Stimulated activated CD4-positive, alpha-beta T cell treated with anti-CD3 and anti-CD28 coated beads, Interleukin-12 subunit alpha, Interleukin-12 subunit beta, amount 100 ng/mL, for 4 hours (primary cell): ENCODE results near the gene SNAPC2.
"Not testable (repeated sequence)": the region's sequence is repeated elsewhere in the genome, so short reads cannot be mapped to it uniquely, and the experiment has no call there.

ENCODE experiments used
- DNase-seq: peaks from one replicate; pipeline ENCODE4 v3.0.0-alpha.2; 2020

SNAPC2 gene

GRCh38 chr19:7888826-7889217 is 31.3 kb upstream of the SNAPC2 start:
- DNase-seq, result no peak

DNA sequence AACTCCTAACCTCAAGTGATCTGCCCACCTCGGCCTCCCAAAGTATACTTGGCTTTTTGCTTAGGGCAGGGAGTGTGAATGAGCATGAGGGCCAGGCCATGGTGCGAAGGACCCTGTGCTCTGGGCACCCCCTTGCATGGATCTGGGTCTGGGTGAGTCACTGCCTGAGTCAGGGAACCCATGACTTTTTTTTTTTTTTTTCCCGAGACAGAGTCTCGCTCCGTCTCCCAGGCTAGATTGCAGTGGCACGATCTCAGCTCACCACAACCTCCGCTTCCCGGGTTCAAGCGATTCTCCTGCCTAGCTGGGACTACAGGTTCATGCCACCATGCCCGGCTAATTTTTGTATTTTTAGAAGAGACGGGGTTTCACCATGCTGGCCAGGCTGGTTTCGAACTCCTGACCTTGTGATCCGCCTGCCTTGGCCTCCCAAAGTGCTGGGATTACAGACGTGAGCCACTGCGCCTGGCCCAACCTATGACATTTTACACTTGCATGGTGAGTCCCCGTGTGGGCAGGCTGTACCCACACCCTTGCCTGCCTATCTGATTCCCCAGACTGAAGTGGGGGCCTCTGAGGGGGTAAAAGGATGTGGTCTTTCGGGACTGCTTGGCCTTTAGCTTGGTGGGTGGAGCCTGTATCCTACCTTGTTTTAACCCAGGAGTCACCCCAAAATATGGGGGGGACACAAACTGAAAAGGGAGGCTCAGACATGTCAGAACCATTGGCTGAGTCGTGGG is 26.6 kb upstream of the SNAPC2 start:
- DNase-seq, result not testable (repeated sequence)

DNA sequence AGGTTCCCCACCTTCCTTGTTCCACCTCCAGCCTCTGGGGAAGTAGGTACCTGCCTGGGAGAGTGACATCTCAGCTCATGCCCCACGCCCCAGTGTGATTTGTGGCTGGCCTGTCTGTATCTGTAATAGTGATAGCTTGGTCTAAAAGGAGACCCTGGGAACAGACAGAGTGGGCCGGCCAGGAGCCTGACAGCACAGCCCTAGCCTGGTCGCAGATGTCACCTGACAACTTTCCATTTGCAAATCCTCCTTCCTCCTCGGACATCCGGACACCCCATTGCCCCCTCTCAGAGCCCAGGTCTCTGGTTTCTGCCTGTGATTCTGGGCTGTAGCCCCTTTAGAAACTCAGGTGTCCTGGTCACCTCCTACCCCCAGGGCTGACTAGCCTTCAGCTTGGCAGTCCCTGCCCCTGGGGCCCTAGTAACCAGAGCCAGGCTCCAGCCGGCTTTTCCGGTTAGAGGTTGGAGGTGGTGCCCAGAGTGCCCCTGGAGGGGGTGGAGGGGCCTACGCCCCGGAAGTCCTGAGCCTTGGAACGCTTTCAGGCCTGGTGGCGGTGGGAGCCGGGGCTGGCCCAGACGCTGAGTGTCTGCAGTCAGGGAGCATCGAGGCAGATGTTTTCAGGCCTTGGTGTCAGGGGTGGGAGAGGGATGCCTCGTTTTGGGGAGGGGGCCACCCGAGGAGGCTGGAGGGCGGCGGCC is 25.4 kb upstream of the SNAPC2 start:
- DNase-seq, result no peak

DNA sequence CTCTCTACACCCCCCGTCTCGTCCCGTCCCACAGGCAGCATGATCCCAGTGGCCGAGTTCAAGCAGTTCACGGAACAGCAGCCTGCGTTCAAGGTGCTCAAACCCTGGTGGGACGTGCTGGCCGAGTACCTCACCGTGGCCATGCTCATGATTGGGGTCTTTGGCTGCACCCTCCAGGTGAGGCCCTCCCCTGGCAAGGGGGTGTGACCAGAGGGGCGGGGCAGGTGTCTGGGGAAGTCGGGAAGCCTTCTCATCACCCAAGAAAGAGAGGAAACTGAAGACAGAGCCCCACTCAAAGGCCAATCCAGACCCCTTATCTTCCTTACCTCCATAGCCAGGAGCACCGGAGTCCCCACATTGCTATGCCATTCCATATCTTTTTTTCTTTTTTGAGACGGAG is 24.6 kb upstream of the SNAPC2 start:
- DNase-seq, result no peak

DNA sequence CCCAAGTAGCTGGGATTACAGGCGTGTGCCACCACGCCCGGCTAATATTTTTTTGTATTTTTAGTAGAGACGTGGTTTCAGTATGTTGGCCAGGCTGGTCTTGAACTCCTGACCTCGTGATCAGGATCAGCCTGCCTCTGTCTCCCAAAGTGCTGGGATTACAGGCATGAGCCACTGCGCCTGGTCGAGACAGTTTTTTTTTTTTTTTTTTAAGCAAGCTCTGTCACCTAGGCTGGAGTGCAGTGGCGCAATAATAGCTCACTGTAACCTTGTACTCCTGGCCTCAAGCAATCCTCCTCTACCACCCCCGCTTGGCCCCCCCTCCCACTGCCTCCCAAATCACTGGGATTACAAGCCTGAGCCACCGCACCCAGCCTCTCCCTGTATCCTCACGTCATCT is 22.8 kb upstream of the SNAPC2 start:
- no peak for DNase-seq

- no peak for DNase-seq
Observed at GRCh38 chr19:7898967-7899366, 21.2 kb upstream of the SNAPC2 start.

DNA sequence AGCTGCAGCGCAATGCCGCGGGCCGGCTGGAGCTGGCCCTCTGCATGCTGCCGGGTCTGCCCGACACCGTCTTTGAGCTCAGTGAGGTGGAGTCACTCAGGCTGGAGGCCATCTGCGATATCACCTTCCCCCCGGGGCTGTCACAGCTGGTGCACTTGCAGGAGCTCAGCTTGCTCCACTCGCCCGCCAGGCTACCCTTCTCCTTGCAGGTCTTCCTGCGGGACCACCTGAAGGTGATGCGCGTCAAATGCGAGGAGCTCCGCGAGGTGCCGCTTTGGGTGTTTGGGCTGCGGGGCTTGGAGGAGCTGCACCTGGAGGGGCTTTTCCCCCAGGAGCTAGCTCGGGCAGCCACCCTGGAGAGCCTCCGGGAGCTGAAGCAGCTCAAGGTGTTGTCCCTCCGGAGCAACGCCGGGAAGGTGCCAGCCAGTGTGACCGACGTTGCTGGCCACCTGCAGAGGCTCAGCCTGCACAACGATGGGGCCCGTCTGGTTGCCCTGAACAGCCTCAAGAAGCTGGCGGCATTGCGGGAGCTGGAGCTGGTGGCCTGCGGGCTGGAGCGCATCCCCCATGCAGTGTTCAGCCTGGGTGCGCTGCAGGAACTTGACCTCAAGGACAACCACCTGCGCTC is 20.3 kb upstream of the SNAPC2 start:
- DNase-seq, result no peak

DNA sequence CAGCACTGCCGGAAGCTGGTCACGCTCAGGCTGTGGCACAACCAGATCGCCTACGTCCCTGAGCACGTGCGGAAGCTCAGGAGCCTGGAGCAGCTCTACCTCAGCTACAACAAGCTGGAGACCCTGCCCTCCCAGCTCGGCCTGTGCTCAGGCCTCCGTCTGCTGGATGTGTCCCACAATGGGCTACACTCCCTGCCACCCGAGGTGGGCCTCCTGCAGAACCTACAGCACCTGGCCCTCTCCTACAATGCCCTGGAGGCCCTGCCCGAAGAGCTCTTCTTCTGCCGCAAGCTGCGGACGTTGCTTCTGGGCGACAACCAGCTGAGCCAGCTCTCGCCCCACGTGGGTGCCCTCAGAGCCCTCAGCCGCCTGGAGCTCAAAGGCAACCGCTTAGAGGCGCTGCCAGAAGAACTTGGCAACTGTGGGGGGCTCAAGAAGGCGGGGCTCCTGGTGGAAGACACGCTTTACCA is 19.7 kb upstream of the SNAPC2 start:
- no peak for DNase-seq

GRCh38 chr19:7900931-7901330 is 19.2 kb upstream of the SNAPC2 start:
- DNase-seq, result no peak

- DNase-seq, result no peak
Observed at GRCh38 chr19:7901337-7901736, 18.8 kb upstream of the SNAPC2 start.

GRCh38 chr19:7902796-7903243 is 17.3 kb upstream of the SNAPC2 start:
- DNase-seq, result no peak

- DNase-seq, result peak; percentile 100
Observed at GRCh38 chr19:7903244-7904073, 16.7 kb upstream of the SNAPC2 start, which contains the start of gene MAP2K7. Gene MAP2K7, plus strand, starts transcription at chr19:7903877. Its CDS starts 68 bp downstream, at chr19:7903945.

DNA sequence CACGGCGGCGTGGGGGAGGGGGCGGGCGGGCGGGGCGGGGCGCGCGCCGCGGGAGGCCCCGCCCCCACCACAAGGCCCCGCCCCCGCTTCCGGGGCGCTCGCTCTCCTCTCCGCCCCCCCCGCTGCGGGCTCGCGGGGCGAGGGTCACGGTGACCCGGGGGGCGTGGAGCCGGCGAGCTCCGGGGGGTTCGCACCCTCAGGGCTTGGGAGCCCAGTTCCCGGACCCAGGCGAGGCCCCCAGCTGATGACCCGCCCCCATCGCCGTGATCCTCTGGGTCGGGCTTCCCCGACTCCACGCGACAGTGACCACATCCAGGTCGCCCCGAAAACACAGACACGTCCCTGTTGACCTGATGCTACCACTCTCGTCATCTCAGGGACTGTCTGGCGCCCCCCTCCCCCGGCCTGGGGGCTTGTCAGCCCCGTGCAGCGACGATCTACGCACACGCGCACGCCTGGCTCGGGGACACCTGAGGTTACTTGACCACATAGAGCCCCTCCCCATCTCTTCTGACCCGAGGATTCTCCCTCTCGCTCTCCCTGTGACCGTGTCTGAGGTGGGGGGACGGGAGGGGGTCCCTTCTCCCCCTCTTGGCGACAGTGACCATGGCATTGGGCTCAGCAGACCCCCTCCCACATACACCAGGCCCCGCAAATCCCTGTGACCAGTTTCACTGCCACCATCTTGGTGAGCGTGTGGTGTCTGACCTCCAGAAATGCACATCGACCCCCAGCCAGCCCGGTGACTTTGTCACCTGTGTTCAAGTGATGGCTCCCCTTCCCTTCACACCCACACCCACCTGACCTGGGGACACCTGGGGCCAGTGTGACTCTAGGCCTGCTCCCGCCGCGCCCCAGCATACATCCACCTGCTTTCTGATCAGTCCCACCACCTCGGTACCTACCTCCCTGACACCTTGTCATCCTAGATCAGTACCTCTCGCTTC is 15.8 kb upstream of the SNAPC2 start:
- no peak for DNase-seq

- DNase-seq, result no peak
Observed at GRCh38 chr19:7905268-7905667, 14.9 kb upstream of the SNAPC2 start.

DNA sequence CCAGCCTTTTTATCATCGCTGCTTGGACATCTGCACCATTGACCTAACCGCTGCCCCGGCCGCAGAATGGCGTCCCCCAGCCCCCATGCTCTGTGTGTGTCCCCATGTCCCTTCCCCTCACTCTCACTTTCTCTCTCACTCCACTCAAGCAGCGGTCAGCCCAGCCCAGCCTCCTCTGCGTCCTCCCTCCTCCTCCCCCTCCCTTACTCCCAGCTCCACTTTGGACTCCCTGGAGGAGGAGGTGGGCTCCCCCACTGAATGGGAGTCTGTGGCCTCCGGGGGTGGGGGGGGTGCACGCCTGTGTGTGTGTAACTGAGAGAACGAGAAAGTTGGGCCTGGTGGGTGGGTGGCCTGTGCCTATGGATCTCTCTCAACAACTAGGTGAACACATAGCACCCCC is 14.3 kb upstream of the SNAPC2 start:
- DNase-seq, result no peak

GRCh38 chr19:7907122-7907521 is 13.0 kb upstream of the SNAPC2 start:
- no peak for DNase-seq

DNA sequence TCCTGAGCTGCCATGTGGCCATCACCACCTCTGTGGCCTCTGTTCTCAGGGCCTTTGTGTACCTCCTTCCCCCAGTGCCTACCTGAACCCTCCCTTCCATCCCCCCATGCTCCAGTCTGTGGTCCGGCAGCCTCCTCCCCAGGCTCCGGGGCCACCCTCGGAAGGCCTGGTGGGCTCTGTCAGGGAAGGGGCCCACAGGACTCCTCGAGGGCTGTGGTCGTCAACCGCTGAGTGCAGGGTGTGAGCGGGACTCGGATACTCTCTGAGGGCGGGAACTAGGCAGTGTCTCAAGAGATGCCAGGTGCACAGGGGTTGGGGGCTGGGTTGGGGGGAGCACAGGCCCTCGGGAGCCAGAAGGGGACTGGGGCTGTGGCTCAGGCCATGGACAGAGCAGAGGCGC is 12.6 kb upstream of the SNAPC2 start:
- DNase-seq, result no peak

- DNase-seq, result no peak
Observed at GRCh38 chr19:7908078-7908699, 11.9 kb upstream of the SNAPC2 start.

DNA sequence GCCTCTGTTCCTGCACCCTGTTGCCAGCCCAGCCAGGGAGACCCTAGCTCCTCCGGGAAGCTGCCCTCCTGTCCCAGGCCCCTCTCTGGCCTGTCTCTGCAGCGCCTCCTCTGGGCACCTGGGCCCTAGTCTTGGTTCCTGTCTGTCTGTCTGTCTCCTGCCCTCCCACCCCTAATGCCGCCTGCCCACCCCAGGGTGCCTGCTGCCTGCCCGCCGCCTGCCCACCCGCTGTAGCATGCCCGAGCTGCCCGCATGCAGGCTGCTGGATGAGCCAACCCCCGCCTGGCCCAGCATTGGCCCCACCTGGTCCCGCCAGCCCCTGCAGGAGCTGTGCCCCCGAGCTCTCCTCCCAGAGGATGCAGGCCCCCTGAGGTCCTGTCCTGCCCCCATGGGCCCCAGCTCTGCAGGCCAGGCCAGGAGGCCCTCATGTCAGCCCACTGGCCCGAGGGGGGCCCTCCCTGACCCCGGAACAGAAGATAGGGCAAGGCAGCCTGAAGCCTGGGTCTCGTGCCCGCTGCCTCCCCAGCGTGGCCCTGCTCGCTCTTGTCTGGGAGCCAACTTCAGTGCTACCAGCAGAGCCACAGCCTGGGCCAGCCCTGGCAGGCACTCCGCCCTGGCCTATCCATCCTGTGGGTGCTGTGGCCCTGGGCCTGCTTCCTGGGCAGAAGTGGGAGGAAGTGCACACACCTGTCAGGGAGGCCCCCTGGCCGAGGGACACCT is 11.2 kb upstream of the SNAPC2 start:
- DNase-seq, result no peak

DNA sequence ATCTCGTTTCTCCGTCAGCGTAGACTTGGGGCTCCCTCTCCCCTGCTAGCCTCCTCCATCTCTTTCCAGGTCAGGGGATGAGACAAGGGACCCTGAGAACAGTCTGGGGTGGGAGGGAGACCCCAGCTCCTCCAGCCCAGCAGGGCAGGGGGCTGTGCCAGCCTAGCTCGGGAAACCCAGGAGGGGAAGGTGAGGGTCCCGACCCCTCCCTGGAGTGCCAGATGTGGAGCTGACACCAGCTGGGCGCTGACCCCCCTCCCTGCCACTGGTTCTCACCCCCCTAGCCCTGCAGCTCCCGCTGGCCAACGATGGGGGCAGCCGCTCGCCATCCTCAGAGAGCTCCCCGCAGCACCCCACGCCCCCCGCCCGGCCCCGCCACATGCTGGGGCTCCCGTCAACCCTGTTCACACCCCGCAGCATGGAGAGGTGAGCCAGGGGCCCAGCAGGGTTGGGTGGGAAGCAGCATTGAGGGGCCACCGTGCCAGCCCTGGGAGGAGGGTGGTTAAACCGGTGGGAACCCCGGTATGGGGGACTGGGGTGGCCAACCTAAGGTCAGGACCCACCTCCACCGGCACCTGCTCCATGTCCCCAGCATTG is 10.6 kb upstream of the SNAPC2 start:
- DNase-seq, result no peak
